ENCODE data around the gene ATP8A2.

DNA sequence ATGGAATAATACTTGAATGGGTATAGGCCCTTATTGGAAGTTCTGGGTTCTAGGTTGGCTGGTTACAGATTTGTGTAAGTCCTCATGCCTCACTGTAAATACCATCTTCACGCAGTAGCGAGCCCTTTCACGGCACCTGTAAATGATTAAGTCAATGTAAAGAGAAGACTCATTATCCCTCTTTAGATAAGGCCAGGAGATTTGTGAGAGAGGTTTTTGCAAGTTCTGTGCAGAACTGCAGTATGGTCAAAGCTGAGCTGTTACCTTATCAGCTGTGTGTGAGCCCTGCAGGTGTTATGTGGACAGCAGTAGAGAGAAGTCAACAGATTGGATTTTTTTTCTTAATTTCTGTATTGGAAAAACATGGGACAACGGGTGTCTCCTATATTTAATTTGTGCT is 538.5 kb downstream of the ATP8A2 start:
- TF ChIP-seq, protein P1, sequence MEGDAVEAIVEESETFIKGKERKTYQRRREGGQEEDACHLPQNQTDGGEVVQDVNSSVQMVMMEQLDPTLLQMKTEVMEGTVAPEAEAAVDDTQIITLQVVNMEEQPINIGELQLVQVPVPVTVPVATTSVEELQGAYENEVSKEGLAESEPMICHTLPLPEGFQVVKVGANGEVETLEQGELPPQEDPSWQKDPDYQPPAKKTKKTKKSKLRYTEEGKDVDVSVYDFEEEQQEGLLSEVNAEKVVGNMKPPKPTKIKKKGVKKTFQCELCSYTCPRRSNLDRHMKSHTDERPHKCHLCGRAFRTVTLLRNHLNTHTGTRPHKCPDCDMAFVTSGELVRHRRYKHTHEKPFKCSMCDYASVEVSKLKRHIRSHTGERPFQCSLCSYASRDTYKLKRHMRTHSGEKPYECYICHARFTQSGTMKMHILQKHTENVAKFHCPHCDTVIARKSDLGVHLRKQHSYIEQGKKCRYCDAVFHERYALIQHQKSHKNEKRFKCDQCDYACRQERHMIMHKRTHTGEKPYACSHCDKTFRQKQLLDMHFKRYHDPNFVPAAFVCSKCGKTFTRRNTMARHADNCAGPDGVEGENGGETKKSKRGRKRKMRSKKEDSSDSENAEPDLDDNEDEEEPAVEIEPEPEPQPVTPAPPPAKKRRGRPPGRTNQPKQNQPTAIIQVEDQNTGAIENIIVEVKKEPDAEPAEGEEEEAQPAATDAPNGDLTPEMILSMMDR (IDR thresholded peaks at IDR 0.05; ENCODE audit: insufficient read depth, low read depth, low read length) = no peak
- TF ChIP-seq EZH2 (IDR thresholded peaks at IDR 0.05; ENCODE audit: insufficient read depth, low read length) = no peak

All from astrocyte (in vitro differentiated cells and primary cell).